ENCODE measurements around the gene RGS7BP.

DNA sequence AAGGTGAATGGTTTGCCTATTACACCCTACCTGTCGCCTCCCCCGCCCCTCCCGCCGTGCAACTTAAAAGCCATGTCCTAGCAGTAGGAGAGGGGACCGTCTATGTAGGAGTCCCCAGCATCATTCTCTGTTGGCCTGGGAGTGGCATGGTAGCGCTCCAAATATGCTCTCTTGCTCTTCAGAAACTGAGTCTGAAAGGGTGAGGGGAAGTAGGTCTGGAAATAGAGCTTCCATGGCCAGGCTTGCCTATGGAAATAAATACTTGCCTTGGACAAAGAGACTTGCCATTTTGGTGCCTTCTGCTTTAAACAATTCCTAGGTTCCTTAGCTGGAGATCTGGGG lies 1.4 kb downstream of the RGS7BP start:
- TF ChIP-seq, protein P1, sequence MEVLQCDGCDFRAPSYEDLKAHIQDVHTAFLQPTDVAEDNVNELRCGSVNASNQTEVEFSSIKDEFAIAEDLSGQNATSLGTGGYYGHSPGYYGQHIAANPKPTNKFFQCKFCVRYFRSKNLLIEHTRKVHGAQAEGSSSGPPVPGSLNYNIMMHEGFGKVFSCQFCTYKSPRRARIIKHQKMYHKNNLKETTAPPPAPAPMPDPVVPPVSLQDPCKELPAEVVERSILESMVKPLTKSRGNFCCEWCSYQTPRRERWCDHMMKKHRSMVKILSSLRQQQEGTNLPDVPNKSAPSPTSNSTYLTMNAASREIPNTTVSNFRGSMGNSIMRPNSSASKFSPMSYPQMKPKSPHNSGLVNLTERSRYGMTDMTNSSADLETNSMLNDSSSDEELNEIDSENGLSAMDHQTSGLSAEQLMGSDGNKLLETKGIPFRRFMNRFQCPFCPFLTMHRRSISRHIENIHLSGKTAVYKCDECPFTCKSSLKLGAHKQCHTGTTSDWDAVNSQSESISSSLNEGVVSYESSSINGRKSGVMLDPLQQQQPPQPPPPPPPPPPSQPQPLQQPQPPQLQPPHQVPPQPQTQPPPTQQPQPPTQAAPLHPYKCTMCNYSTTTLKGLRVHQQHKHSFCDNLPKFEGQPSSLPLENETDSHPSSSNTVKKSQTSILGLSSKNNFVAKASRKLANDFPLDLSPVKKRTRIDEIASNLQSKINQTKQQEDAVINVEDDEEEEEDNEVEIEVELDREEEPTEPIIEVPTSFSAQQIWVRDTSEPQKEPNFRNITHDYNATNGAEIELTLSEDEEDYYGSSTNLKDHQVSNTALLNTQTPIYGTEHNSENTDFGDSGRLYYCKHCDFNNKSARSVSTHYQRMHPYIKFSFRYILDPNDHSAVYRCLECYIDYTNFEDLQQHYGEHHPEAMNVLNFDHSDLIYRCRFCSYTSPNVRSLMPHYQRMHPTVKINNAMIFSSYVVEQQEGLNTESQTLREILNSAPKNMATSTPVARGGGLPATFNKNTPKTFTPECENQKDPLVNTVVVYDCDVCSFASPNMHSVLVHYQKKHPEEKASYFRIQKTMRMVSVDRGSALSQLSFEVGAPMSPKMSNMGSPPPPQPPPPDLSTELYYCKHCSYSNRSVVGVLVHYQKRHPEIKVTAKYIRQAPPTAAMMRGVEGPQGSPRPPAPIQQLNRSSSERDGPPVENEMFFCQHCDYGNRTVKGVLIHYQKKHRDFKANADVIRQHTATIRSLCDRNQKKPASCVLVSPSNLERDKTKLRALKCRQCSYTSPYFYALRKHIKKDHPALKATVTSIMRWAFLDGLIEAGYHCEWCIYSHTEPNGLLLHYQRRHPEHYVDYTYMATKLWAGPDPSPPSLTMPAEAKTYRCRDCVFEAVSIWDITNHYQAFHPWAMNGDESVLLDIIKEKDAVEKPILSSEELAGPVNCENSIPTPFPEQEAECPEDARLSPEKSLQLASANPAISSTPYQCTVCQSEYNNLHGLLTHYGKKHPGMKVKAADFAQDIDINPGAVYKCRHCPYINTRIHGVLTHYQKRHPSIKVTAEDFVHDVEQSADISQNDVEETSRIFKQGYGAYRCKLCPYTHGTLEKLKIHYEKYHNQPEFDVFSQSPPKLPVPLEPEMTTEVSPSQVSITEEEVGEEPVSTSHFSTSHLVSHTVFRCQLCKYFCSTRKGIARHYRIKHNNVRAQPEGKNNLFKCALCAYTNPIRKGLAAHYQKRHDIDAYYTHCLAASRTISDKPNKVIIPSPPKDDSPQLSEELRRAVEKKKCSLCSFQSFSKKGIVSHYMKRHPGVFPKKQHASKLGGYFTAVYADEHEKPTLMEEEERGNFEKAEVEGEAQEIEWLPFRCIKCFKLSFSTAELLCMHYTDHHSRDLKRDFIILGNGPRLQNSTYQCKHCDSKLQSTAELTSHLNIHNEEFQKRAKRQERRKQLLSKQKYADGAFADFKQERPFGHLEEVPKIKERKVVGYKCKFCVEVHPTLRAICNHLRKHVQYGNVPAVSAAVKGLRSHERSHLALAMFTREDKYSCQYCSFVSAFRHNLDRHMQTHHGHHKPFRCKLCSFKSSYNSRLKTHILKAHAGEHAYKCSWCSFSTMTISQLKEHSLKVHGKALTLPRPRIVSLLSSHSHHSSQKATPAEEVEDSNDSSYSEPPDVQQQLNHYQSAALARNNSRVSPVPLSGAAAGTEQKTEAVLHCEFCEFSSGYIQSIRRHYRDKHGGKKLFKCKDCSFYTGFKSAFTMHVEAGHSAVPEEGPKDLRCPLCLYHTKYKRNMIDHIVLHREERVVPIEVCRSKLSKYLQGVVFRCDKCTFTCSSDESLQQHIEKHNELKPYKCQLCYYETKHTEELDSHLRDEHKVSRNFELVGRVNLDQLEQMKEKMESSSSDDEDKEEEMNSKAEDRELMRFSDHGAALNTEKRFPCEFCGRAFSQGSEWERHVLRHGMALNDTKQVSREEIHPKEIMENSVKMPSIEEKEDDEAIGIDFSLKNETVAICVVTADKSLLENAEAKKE (CRISPR knock-in tag; IDR thresholded peaks at IDR 0.05), result no peak
- TF ChIP-seq EZH2 (IDR thresholded peaks at IDR 0.05; ENCODE audit: low read depth, unreplicated experiment) (no peak), EZH2phosphoT487 (IDR thresholded peaks at IDR 0.05; ENCODE audit: unreplicated experiment) (no peak), NANOG (IDR thresholded peaks at IDR 0.05; ENCODE audit: borderline replicate concordance) (no peak), POLR2AphosphoS5 (IDR thresholded peaks at IDR 0.05; ENCODE audit: low read depth) (0 out of 2 replicates have a peak, but pooled peaks have one; percentile 5), JUNB (IDR thresholded peaks at IDR 0.05; ENCODE audit: unreplicated experiment) (no peak), ZNF114 (CRISPR knock-in tag; IDR thresholded peaks at IDR 0.05) (no peak), ZNF331 (CRISPR knock-in tag; IDR thresholded peaks at IDR 0.05; ENCODE audit: low read depth) (no peak), CREB1 (CRISPR knock-in tag; IDR thresholded peaks at IDR 0.05; ENCODE audit: low read depth) (no peak), STAT1 (IDR thresholded peaks at IDR 0.05; ENCODE audit: unreplicated experiment) (no peak)
- TF ChIP-seq, protein P2, sequence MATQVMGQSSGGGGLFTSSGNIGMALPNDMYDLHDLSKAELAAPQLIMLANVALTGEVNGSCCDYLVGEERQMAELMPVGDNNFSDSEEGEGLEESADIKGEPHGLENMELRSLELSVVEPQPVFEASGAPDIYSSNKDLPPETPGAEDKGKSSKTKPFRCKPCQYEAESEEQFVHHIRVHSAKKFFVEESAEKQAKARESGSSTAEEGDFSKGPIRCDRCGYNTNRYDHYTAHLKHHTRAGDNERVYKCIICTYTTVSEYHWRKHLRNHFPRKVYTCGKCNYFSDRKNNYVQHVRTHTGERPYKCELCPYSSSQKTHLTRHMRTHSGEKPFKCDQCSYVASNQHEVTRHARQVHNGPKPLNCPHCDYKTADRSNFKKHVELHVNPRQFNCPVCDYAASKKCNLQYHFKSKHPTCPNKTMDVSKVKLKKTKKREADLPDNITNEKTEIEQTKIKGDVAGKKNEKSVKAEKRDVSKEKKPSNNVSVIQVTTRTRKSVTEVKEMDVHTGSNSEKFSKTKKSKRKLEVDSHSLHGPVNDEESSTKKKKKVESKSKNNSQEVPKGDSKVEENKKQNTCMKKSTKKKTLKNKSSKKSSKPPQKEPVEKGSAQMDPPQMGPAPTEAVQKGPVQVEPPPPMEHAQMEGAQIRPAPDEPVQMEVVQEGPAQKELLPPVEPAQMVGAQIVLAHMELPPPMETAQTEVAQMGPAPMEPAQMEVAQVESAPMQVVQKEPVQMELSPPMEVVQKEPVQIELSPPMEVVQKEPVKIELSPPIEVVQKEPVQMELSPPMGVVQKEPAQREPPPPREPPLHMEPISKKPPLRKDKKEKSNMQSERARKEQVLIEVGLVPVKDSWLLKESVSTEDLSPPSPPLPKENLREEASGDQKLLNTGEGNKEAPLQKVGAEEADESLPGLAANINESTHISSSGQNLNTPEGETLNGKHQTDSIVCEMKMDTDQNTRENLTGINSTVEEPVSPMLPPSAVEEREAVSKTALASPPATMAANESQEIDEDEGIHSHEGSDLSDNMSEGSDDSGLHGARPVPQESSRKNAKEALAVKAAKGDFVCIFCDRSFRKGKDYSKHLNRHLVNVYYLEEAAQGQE (IDR thresholded peaks at IDR 0.05; ENCODE audit: unreplicated experiment), result no peak
- TF ChIP-seq, protein P3, sequence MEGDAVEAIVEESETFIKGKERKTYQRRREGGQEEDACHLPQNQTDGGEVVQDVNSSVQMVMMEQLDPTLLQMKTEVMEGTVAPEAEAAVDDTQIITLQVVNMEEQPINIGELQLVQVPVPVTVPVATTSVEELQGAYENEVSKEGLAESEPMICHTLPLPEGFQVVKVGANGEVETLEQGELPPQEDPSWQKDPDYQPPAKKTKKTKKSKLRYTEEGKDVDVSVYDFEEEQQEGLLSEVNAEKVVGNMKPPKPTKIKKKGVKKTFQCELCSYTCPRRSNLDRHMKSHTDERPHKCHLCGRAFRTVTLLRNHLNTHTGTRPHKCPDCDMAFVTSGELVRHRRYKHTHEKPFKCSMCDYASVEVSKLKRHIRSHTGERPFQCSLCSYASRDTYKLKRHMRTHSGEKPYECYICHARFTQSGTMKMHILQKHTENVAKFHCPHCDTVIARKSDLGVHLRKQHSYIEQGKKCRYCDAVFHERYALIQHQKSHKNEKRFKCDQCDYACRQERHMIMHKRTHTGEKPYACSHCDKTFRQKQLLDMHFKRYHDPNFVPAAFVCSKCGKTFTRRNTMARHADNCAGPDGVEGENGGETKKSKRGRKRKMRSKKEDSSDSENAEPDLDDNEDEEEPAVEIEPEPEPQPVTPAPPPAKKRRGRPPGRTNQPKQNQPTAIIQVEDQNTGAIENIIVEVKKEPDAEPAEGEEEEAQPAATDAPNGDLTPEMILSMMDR (conservative IDR thresholded peaks at IDR 0.05; ENCODE audit: low read depth in 2 of 2), result no peak
- TF ChIP-seq, protein P4, sequence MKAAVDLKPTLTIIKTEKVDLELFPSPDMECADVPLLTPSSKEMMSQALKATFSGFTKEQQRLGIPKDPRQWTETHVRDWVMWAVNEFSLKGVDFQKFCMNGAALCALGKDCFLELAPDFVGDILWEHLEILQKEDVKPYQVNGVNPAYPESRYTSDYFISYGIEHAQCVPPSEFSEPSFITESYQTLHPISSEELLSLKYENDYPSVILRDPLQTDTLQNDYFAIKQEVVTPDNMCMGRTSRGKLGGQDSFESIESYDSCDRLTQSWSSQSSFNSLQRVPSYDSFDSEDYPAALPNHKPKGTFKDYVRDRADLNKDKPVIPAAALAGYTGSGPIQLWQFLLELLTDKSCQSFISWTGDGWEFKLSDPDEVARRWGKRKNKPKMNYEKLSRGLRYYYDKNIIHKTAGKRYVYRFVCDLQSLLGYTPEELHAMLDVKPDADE (IDR thresholded peaks at IDR 0.05), result no peak

Data from GM23338 (cell line).